Measurements from ENCODE around the gene NCOR2. TPM values are rescaled to one million over a fixed set of nuclear protein-coding genes. Genes with fewer than 3 reads are reported as not detected.

Gene NCOR2
- total RNA-seq, 4 donors from 2014 or later, result 105 to 330 (median 148) TPM

- Histone ChIP-seq H3K4me3 (no peak overlapping the region), H3K36me3 (no peaks in the 10 kb centered on the region), H3K27ac (no peak overlapping the region), H3K4me1 (peaks cover 0 to 10% (median 0%) of the 10 kb centered on the region in 4 donors), H3K9me3 (peaks cover 0 to 3% (median 0%) of the 10 kb centered on the region in 4 donors), H3K27me3 (no peaks in the 10 kb centered on the region)
- no peak for DNase-seq
- no peak for TF ChIP-seq POLR2A (IDR thresholded peaks at IDR 0.05)
- TF ChIP-seq, protein P1, sequence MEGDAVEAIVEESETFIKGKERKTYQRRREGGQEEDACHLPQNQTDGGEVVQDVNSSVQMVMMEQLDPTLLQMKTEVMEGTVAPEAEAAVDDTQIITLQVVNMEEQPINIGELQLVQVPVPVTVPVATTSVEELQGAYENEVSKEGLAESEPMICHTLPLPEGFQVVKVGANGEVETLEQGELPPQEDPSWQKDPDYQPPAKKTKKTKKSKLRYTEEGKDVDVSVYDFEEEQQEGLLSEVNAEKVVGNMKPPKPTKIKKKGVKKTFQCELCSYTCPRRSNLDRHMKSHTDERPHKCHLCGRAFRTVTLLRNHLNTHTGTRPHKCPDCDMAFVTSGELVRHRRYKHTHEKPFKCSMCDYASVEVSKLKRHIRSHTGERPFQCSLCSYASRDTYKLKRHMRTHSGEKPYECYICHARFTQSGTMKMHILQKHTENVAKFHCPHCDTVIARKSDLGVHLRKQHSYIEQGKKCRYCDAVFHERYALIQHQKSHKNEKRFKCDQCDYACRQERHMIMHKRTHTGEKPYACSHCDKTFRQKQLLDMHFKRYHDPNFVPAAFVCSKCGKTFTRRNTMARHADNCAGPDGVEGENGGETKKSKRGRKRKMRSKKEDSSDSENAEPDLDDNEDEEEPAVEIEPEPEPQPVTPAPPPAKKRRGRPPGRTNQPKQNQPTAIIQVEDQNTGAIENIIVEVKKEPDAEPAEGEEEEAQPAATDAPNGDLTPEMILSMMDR (IDR thresholded peaks at IDR 0.05), result no peak
Observed at GRCh38 chr12:124577986-124578385, 10.6 kb upstream of the NCOR2 start.

- no peak overlapping the region for H3K27ac ChIP-seq
- no peaks in the 10 kb centered on the region for H3K27me3 ChIP-seq
- TF ChIP-seq, protein P1 (IDR thresholded peaks at IDR 0.05), result no peak
- TF ChIP-seq POLR2A (IDR thresholded peaks at IDR 0.05), result no peak
- H3K9me3 ChIP-seq, result peaks cover 0 to 3% (median 0%) of the 10 kb centered on the region in 4 donors
- H3K36me3 ChIP-seq, result no peaks in the 10 kb centered on the region
- peaks cover 0 to 10% (median 0%) of the 10 kb centered on the region in 4 donors for H3K4me1 ChIP-seq
- no peak for DNase-seq
- H3K4me3 ChIP-seq, result no peak overlapping the region
Observed at GRCh38 chr12:124577374-124577773, 10.0 kb upstream of the NCOR2 start.

DNA sequence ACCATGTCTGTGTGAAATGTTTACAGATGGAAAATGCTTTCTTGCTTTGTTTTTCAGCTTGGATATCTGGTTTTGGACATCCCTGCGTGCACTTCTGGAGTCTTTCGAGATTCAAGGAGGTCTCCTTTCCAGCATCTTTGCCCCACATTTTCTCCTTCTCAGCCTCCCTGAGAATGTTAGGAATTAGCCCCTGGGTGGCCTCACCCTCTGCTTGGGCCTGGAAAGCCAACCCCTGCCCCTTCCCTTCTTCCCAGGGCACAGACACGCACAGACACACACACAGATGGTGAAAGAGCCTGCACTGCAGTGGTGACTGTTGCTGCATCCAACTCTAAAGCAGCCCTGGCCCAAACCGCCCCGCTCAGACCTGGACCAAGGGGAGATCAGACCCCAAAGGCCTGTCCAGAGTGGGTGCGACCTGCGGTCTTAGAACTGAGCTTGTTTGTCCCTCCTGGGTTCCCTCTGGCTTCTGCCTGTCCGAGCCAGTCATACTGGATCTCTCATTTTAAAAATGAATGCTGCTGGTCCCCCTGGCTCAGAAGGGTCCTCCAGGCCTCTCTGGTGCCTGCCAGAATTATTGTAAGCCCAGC is 8.7 kb upstream of the NCOR2 start:
- H3K27ac ChIP-seq, result no peak overlapping the region
- no peaks in the 10 kb centered on the region for H3K36me3 ChIP-seq
- TF ChIP-seq, protein P1 (IDR thresholded peaks at IDR 0.05), result no peak
- no peak for TF ChIP-seq POLR2A (IDR thresholded peaks at IDR 0.05)
- peaks cover 0 to 4% (median 0%) of the 10 kb centered on the region in 4 donors for H3K4me1 ChIP-seq
- H3K9me3 ChIP-seq, result peaks cover 0 to 3% (median 0%) of the 10 kb centered on the region in 4 donors
- H3K27me3 ChIP-seq, result no peaks in the 10 kb centered on the region
- DNase-seq, result no peak
- no peak overlapping the region for H3K4me3 ChIP-seq

DNA sequence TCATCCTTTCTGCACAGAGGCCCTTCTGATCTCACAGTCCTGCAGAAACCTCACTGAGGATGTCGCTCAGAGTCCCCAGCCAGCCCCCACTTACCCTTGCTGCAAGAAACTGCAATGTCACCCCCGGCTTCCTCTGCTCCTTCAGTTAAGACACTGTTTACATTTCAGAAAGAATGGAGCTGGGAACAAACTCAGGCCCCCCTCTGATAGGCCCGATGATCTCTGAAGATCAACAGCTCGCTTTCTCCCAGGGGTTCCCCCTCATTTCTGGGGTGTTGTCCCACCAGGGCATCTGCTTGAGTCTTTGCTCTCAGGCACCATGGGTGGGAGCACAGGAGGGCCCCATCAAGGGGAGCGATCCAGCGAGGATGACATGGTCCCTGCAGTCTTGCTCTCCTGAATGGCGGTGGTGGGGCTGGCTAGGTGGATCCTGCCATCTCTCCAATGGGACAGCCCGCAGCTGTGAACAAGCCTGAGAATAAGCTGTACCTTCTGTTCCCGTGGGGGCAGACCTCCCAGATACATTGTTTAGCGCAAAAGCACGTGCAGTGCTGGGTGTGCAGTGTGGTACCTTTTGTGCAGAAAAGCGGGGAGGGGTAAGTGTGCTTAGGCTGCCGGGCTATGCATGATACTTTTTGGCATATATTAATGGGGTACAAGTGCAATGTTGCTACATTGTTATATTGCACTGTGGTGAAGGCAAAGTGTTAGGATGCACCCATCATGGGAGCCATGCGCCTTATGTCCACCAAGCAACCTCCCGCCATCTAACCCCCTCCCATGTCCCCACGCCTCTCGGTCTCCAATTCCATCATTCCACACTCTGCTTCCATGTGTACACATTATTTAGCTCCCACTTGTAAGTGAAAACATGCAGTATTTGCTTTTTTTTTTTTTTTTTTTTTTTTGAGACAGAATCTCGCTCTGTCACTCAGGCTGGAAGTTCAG is 6.7 kb upstream of the NCOR2 start:
- no peak overlapping the region for H3K27ac ChIP-seq
- TF ChIP-seq, protein P1 (IDR thresholded peaks at IDR 0.05), result no peak
- no peak for TF ChIP-seq POLR2A (IDR thresholded peaks at IDR 0.05)
- no peak overlapping the region for H3K4me3 ChIP-seq
- H3K9me3 ChIP-seq, result peaks cover 0 to 3% (median 0%) of the 10 kb centered on the region in 4 donors
- no peaks in the 10 kb centered on the region for H3K27me3 ChIP-seq
- peaks cover 0 to 6% (median under 1%) of the 10 kb centered on the region in 4 donors for H3K4me1 ChIP-seq
- H3K36me3 ChIP-seq, result no peaks in the 10 kb centered on the region
- DNase-seq, result no peak

DNA sequence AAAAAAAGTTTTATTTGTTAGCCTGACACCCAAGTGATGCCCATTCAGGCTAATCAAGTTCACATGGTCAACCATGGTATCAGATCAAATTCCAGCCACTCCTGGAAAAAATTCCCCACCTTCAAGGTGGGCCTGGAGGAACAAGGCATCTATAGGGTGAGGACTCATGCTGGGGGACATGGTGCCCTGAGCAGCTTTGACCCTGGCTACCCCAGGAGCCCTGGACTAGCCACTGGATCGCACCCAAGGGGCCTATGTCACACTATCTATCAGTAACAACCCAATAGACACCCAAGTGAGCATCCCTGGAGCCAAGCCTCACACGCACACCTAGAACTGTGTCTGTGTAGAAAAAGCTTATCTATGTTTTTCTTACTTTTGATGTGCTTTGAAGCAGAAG is 4.1 kb upstream of the NCOR2 start:
- no peak overlapping the region for H3K4me3 ChIP-seq
- no peaks in the 10 kb centered on the region for H3K27me3 ChIP-seq
- no peaks in the 10 kb centered on the region for H3K9me3 ChIP-seq
- no peak overlapping the region for H3K27ac ChIP-seq
- DNase-seq, result no peak
- TF ChIP-seq, protein P1 (IDR thresholded peaks at IDR 0.05), result no peak
- TF ChIP-seq POLR2A (IDR thresholded peaks at IDR 0.05), result no peak
- peaks cover 0 to 20% (median 6%) of the 10 kb centered on the region in 4 donors for H3K4me1 ChIP-seq
- no peaks in the 10 kb centered on the region for H3K36me3 ChIP-seq
